Esophagus squamous epithelium (tissue), 4 donors: Measurements from ENCODE around the gene DNAJC22.

ENCODE experiments used
- CTCF ChIP-seq, 6 experiments: fragments of 450-650 bp in 4 of 6; fragments of 200-600 bp in 2 of 6; sonication (generic) in 2 of 6; IDR thresholded peaks; one replicate each; pipeline ENCODE4 v1.5.1; 2016 to 2019; ENCODE audit warnings: antibody characterized with exemption in 6 of 6, mild to moderate bottlenecking in 4 of 6, moderate library complexity in 4 of 6
- POLR2A ChIP-seq, 4 donors: fragments of 450-650 bp; IDR thresholded peaks; one replicate each; pipeline ENCODE4 v1.6.1; 2017; ENCODE audit warnings: antibody characterized with exemption in 4 of 4, mild to moderate bottlenecking in 4 of 4, moderate library complexity in 3 of 4

GRCh38 chr12:49342914-49343731 lies 3.6 kb upstream of the DNAJC22 start:
- TF ChIP-seq POLR2A (IDR thresholded peaks at IDR 0.05): no peak
- TF ChIP-seq CTCF (IDR thresholded peaks at IDR 0.05): no peak
